PC-9 (cell line): ENCODE data around the gene CACNA1G. TPM values are rescaled to one million over a fixed set of nuclear protein-coding genes. Genes with fewer than 3 reads are reported as not detected.

ENCODE experiments used
- BruUV-seq: library from RNA; stranded (reverse); fragments of 400-500 nt; replicated peaks from 2 replicates; lab custom pipeline; 2021; lab: Mats Ljungman, UMichigan
- CTCF ChIA-PET: fragments of 300-600 bp; sonication (Branson Sonifier 250); formaldehyde crosslinking; loops from one replicate; lab custom pipeline; 2022; ENCODE audit warnings: antibody characterized with exemption; lab: Charles Lee
- POLR2A ChIA-PET: fragments of 300-600 bp; sonication (Branson Sonifier 250); formaldehyde crosslinking; loops from one replicate; lab custom pipeline; 2022; ENCODE audit warnings: antibody characterized with exemption; ENCODE audit not compliant: unreplicated experiment; lab: Charles Lee
- DNase-seq, 2 experiments: peaks; one replicate each; pipeline versions ENCODE4 v3.0.0 to v3.0.0-alpha.2; 2015 to 2022; ENCODE audit warnings: mixed read lengths in 1 of 2
- H2AFZ ChIP-seq: fragments of 200-600 bp; sonication (generic); 2 replicates; pipeline ENCODE4 v1.8.1; 2017; ENCODE audit warnings: antibody characterized with exemption
- H3F3A ChIP-seq: fragments of 200-600 bp; sonication (generic); 2 replicates; pipeline ENCODE4 v1.8.1; 2017; ENCODE audit warnings: antibody characterized with exemption, mild to moderate bottlenecking, low read depth; ENCODE audit not compliant: insufficient read depth
- H3K27ac ChIP-seq: fragments of 200-600 bp; sonication (generic); 2 replicates; pipeline ENCODE4 v1.6.1; 2016; ENCODE audit warnings: mixed run types
- H3K27me3 ChIP-seq: fragments of 200-600 bp; sonication (generic); 2 replicates; pipeline ENCODE4 v1.6.1; 2016; ENCODE audit warnings: low read depth, mixed run types; ENCODE audit not compliant: insufficient read depth
- H3K36me3 ChIP-seq: fragments of 200-600 bp; sonication (generic); 2 replicates; pipeline ENCODE4 v1.6.1; 2016; ENCODE audit warnings: low read depth, mixed run types
- H3K4me1 ChIP-seq: fragments of 200-600 bp; sonication (generic); replicated peaks from 2 replicates; pipeline ENCODE4 v1.6.1; 2016; ENCODE audit warnings: mixed run types; ENCODE audit not compliant: insufficient read depth
- H3K4me2 ChIP-seq: fragments of 200-600 bp; sonication (generic); 2 replicates; pipeline ENCODE4 v1.6.1; 2017; ENCODE audit warnings: mixed run types
- H3K4me3 ChIP-seq: fragments of 200-600 bp; sonication (generic); 2 replicates; pipeline ENCODE4 v1.6.1; 2016; ENCODE audit warnings: mixed run types
- H3K79me2 ChIP-seq: fragments of 200-600 bp; sonication (generic); 2 replicates; pipeline ENCODE4 v1.6.1; 2017; ENCODE audit warnings: low read depth, mixed run types
- H3K9me2 ChIP-seq: fragments of 200-600 bp; sonication (generic); 2 replicates; pipeline ENCODE4 v1.8.1; 2017; ENCODE audit warnings: mild to moderate bottlenecking; ENCODE audit not compliant: insufficient read depth
- H3K9me3 ChIP-seq: fragments of 200-600 bp; sonication (generic); 2 replicates; pipeline ENCODE4 v1.8.1; 2016; ENCODE audit warnings: low read depth; ENCODE audit not compliant: insufficient read depth
- H4K20me1 ChIP-seq: fragments of 200-600 bp; sonication (generic); 2 replicates; pipeline ENCODE4 v1.8.1; 2017; ENCODE audit not compliant: insufficient read depth
- EZH2 ChIP-seq: fragments of 200-600 bp; sonication (generic); IDR thresholded peaks from 2 replicates; pipeline ENCODE4 v1.8.0; 2017; ENCODE audit warnings: antibody characterized with exemption, low read depth
- intact Hi-C: fragments of 100-400 bp; cut with micrococcal nuclease; formaldehyde crosslinking; loops from one replicate; pipeline ENCODE4 v1.10.0; 2022; ENCODE audit not compliant: unreplicated experiment
- total RNA-seq: library from RNA; stranded (reverse); gene quantifications from 2 replicates; pipeline ENCODE4 v1.2.3, GENCODE V29; 2021
- TF ChIP-seq, protein P1 (sequence below): fragments of 200-600 bp; sonication (generic); conservative IDR thresholded peaks from 2 replicates; pipeline ENCODE4 v1.6.1; 2017; ENCODE audit warnings: mixed run types, antibody characterized with exemption, mild to moderate bottlenecking, moderate library complexity

The CACNA1G gene
- total RNA-seq, 1 experiment from 2014 or later = 0.46 TPM

GRCh38 chr17:50517504-50518383 lies 42.8 kb upstream of the CACNA1G start:
- peaks cover 9% of the 10 kb centered on the region for H3K4me1 ChIP-seq
- ChIA-PET CTCF (no interaction called here), POLR2A (interaction anchor here (0.5 kb wide), 1 partner anchor 24 kb away, joined by 4 read pairs; no protein-coding TSS in a partner anchor)
- DNase-seq = no peak
- H3K27me3 ChIP-seq = no peaks in the 10 kb centered on the region
- peaks cover 14% of the 10 kb centered on the region for H3F3A ChIP-seq
- H4K20me1 ChIP-seq = no peaks in the 10 kb centered on the region
- BruUV-seq = no TSS peak
- no peak for TF ChIP-seq EZH2
- TF ChIP-seq, protein P1, sequence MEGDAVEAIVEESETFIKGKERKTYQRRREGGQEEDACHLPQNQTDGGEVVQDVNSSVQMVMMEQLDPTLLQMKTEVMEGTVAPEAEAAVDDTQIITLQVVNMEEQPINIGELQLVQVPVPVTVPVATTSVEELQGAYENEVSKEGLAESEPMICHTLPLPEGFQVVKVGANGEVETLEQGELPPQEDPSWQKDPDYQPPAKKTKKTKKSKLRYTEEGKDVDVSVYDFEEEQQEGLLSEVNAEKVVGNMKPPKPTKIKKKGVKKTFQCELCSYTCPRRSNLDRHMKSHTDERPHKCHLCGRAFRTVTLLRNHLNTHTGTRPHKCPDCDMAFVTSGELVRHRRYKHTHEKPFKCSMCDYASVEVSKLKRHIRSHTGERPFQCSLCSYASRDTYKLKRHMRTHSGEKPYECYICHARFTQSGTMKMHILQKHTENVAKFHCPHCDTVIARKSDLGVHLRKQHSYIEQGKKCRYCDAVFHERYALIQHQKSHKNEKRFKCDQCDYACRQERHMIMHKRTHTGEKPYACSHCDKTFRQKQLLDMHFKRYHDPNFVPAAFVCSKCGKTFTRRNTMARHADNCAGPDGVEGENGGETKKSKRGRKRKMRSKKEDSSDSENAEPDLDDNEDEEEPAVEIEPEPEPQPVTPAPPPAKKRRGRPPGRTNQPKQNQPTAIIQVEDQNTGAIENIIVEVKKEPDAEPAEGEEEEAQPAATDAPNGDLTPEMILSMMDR = no peak
- no peak overlapping the region for H2AFZ ChIP-seq
- H3K9me3 ChIP-seq = no peaks in the 10 kb centered on the region
- no peaks in the 10 kb centered on the region for H3K79me2 ChIP-seq
- H3K4me3 ChIP-seq = no peak overlapping the region
- no peaks in the 10 kb centered on the region for H3K9me2 ChIP-seq
- intact Hi-C loops = no loop called here
- no peak overlapping the region for H3K4me2 ChIP-seq
- no peak overlapping the region for H3K27ac ChIP-seq
- H3K36me3 ChIP-seq = no peaks in the 10 kb centered on the region

DNA sequence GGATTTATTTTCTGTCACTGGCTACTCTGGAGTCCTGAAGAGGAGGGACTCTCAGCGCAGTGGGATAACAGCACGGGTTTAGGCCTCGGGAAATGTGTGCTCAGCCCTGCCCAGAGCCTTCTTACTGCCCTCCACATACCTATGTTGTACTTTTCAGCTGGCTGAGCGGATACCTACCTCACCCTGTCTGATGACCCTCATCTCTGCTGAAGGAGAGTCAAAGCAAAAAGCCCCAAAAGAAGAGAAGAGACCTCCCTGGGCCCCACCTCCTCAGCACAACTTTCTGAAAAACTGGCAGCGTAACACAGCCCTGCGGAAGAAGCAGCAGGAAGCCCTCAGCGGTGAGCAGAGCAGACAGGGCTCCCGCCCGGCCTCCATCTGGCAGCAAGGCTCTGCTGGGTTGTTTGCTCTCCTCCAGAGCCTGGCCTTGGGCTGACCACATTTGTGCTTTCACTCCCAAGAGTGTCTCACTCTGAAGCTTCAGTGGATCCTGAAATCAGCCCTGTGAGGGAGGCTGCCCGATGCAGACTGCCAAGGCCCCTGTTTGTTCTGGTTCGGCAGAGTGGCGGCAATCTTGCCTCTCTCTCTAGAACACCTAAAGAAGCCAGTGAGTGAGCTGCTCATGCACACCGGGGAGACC lies 42.0 kb upstream of the CACNA1G start:
- no peaks in the 10 kb centered on the region for H3K27me3 ChIP-seq
- H3K4me1 ChIP-seq = peaks cover 9% of the 10 kb centered on the region
- no peaks in the 10 kb centered on the region for H3K36me3 ChIP-seq
- no peaks in the 10 kb centered on the region for H3K79me2 ChIP-seq
- H3F3A ChIP-seq = peaks cover 14% of the 10 kb centered on the region
- no peaks in the 10 kb centered on the region for H4K20me1 ChIP-seq
- CTCF ChIA-PET = no interaction called here
- DNase-seq = no peak
- intact Hi-C loops = no loop called here
- BruUV-seq = no TSS peak
- H2AFZ ChIP-seq = no peak overlapping the region
- H3K4me3 ChIP-seq = no peak overlapping the region
- TF ChIP-seq EZH2 = no peak
- TF ChIP-seq, protein P1 = no peak
- POLR2A ChIA-PET = interaction anchor here (0.7 kb wide), 1 partner anchor 238 kb away, joined by 4 read pairs; no protein-coding TSS in a partner anchor
- H3K27ac ChIP-seq = no peak overlapping the region
- no peaks in the 10 kb centered on the region for H3K9me2 ChIP-seq
- H3K4me2 ChIP-seq = no peak overlapping the region
- H3K9me3 ChIP-seq = no peaks in the 10 kb centered on the region

DNA sequence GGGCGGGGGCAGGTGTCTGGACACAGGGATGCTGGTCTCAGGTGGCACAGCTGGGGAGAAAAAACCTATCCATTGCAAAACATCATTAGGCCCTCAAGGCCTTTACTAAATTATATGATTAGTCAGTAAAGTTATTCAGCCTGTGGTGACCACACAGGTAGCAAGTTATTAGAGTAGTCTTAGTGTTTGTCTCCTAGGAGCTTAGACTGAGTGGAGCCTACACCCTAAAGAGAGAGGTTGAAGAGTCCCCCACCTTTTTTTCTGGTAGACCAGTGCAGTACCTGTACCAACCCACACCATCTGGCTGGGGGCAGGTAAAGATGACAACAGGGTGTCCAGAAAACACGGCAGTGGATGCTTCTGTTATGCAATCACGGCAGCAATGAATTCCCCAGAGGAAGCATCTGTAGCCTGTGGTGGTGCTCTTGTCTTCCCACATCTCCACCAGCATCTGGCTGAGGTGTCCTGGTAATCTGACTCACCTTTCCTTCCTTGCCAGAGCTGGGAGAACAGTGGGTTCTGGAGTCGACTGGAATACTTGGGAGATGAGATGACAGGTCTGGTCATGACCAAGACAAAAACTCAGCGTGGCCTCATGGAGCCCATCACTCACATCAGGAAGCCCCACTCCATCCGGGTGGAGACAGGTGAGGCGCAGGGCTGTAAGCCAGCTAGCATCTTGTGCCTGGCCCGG lies 41.2 kb upstream of the CACNA1G start:
- H3K4me1 ChIP-seq = peaks cover 9% of the 10 kb centered on the region
- no peak for DNase-seq
- ChIA-PET CTCF (no interaction called here), POLR2A (interaction anchor here (0.7 kb wide), 1 partner anchor 237 kb away, joined by 4 read pairs; no protein-coding TSS in a partner anchor)
- no peak for TF ChIP-seq EZH2
- TF ChIP-seq, protein P1 = no peak
- no peaks in the 10 kb centered on the region for H3K36me3 ChIP-seq
- H3K27me3 ChIP-seq = no peaks in the 10 kb centered on the region
- H2AFZ ChIP-seq = no peak overlapping the region
- no peaks in the 10 kb centered on the region for H3K9me3 ChIP-seq
- H3K4me3 ChIP-seq = no peak overlapping the region
- peaks cover 14% of the 10 kb centered on the region for H3F3A ChIP-seq
- H3K79me2 ChIP-seq = no peaks in the 10 kb centered on the region
- no peak overlapping the region for H3K4me2 ChIP-seq
- H3K27ac ChIP-seq = no peak overlapping the region
- intact Hi-C loops = no loop called here
- H3K9me2 ChIP-seq = no peaks in the 10 kb centered on the region
- no peaks in the 10 kb centered on the region for H4K20me1 ChIP-seq
- BruUV-seq = no TSS peak
